Non-pigmented ciliary epithelial cell (primary cell): ENCODE measurements around the gene RASSF3.

ENCODE experiments used
- DNase-seq: peaks from one replicate; pipeline ENCODE4 v3.0.0-alpha.2; 2010; ENCODE audit warnings: low read depth

The RASSF3 gene

DNA sequence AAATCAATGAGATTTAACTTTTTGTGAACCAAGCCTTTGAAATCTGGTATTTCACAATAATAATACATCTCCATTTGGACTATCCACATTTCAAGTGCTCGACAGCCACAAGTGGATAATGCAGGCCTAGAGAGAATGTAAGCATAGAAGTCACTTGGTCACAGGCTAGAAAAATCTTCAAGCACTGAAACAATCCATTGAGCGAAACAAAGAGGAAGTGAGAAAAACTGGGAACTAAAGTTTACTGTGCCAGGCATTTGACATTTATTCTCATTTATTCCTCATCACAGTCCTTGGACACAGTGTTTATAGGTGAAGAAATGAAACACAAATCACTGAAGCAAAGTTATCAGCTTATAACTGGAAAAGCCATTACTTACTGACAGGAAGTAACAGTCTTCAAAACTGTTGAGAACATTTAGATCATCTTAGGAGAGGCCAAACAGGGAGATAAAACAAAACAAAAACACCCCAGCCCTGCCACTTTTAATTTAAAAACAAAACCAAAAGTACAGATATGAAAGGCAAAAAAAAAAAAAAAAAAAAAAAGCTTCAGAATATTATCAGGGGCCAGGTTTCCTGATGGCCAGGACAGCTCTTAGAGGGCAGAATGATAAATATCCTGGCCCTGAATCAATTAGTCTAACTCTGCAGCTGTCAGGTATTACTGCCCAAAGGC is 119.8 kb downstream of the RASSF3 start:
- no peak for DNase-seq

DNA sequence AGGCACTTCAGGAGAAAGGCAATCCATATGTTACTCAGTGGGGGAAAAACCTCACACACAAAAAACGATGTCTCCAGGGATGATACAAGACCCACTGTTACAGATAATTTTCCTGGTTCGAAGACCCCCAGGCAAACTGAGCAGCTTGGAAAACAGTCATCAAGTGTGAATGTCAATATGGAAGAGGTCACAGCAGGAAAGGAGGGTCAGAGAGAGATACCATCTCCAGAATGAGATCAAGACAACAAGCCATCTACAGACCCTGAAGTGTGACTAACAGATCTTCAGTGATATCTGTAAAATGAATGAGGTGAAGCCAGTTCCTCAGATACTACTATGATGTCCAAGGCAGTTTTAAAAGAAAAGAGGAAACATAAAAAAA is 120.3 kb downstream of the RASSF3 start:
- no peak for DNase-seq

DNA sequence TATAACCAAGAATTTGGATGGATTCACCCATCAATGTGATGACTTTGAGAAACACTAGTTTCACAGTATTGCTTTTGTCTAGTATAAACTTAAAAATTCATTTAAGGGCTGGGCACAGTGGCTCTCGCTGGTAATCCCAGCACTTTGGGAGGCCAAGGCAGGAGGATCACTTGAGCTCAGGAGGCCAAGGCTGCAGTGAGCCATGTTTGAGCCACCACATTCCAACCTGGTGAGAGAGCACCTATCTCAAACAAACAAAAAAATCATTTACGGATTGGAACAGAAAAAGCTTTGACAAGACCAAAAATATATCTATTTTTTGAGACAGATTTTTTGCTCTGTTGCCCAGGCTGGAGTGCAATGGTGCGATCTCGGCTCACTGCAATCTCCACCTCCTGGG is 121.4 kb downstream of the RASSF3 start:
- no peak for DNase-seq

DNA sequence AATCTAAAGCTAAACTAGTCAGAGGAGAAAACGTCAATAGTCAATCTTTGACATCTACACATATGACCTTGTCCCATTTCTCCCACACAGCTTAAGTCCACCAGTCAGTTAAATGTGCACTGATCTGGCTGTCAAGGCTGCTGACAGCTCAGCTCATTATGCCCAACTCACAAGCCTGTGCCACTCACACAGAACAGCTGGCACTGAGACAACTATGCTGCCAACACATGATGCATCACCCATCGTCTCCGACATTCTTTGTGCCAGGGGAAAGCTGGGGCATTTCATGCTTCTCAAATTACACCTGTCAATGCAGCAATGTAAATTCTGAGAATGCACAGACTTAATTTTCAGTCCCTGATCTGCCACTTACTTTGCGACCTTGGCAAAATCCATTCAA is 123.6 kb downstream of the RASSF3 start:
- no peak for DNase-seq

DNA sequence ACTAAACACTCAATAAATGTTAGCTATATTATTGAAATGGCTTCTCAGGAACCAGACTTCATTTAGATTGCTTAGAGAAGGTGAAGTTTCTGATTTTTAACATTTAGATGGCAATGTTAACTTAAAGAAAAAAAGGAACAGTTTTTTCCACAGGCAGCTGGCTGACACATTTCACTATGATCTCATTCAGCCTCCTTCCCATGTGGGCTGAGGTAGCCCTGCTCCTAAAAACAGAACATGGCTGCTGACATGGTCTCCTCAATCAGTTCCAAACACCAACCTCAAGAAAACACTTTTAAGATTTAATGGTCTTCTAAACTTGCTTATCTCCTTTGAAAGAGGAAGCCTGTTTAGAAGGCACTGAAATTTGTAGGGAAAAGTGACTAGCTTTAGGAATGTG is 125.1 kb downstream of the RASSF3 start:
- DNase-seq, result no peak

DNA sequence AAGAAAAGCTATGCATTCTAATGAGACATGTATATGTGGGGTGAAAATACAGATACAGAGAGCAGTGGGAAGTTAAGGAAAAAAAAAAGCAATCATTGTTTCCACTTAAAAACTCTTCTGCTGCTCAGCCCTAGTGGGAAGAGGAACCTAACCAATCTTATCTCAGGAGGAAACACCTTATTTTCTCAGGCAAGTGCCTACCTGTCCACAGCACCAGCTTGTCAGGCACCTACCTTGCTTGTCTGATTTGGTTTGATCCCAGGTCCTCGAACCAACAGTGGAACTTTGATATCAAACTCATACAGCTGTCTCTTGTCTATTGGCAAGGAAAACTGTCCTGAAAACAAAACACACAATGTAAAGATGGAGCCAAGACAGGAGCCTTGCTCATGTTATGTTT is 126.5 kb downstream of the RASSF3 start:
- DNase-seq, result no peak

DNA sequence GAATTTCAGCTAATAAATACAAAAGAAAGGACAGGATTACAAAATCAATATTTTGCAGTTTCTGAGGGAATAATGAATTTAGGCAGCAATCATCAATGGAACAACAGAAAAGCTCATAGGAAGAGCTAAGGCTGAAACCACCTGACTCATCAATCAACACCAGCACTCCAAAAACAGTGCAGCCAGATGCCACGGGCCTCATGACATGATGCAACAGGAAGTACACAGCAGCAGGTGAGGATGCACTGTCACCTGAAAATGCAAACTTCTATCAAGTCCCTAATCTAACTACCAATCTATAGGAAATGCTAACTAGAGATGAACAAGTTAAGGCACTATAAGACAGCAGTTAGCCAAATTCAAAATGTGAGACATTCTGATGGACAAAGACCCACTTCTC is 127.2 kb downstream of the RASSF3 start:
- DNase-seq, result no peak

DNA sequence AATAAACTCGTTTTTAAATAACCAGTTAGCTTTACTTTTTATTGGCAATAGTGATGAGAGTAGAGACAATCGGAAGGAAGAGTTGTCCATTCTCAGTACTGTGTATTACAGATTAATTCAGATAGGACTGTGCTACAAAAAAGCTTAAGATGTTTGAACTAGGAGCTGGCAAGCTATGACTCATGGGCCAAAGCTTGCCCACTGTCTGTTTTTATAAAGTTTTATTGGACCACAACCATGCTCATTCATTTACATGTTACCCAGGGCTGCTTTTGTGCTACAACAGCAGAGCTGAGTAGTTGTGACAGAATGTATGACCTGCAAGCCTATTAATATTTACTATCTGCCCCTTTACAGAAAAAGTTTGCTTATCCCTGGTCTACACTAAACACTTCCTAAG is 129.5 kb downstream of the RASSF3 start:
- DNase-seq, result no peak

DNA sequence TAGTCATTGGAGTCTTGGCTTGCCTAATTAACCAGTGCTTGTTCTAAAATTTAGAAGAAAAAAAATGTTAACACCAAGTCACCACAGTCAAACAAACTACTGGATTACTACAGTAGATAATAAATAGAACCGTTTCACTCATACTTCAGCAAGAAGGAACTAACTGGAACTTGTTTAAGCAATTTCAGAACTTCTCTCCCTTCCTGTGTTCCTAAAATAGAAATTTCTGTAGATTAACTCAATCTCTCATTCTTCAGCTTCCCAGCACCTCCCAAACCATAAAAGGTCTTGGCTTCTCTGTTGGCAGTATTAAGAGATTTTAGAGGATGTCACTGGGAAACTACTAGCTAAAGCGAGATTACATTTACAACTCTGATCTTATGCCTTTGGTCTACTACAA is 130.4 kb downstream of the RASSF3 start:
- DNase-seq, result no peak

DNA sequence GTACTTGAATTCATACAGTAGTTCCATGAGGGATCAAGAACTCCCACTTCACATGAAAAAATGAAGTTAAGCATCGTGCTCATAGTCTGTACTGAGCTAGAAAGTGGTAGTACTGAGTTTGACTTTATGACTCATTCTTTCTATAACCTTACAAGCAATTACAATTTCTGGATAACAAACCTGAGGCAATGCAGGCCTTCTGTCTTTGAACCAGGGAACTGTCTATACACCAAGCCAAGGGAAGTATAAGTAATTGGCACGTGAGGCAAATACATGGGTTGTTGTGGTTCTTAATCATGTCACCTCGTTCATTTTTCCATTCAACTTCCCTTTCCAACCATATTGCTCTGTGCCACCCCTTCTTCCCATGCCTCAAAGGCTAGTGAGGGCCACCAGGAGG is 132.1 kb downstream of the RASSF3 start:
- no peak for DNase-seq

DNA sequence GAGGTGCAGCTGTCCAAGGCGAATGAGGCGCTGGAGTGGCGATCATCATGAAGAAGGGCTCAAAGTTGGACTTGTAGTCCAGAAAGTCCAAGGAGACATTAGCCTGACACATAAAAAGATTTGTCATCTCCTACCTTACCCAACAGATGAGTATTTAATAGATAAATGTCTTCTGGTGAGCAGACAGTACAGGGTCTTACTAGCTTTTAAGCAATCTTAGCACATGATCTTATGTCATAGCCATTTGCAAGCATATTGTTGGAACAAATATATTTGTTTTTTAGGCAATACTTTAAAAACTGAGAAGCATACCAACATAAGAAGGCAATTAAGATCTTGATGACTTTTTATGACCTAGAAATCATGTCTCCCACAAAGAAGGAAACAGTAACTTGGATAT is 132.9 kb downstream of the RASSF3 start:
- no peak for DNase-seq

DNA sequence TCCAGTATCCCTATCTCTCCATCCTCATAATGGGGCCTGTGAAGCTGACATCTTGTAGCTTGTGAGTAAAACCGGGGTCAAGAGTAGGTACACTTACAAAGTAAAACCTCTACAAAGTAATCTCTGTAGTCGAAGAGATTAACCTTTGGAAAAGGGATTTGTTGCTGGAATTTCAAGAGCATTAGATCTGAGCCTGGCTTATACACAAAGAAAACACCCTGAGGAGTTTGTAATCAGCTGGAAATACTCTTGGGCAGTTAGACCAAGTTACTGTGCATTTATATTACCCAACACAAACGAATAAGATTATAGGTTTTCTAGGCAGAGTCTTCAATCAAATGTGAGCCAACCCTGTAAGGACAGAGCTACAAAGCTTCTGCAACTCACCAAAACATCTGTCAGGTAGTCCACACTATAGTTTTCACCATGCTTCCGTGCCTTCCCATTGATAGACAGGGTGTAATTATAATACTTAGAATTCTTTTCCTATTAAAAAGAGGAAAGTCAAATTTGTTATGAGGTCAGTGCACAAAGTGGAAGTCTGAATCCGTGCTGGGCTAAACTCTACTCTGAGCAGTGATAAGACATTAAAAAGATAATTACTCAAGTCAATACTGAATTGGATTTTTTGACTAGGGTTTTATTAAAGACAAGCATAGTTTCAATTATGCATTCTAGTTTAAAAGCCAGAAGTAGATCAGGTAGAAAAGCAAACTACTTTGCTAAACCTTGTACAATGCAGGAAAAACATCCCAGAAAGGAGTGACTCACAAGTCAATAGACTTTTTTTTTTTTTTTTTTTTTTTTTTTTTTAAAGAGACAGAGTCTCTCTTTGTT is 134.3 kb downstream of the RASSF3 start:
- DNase-seq, result no peak

DNA sequence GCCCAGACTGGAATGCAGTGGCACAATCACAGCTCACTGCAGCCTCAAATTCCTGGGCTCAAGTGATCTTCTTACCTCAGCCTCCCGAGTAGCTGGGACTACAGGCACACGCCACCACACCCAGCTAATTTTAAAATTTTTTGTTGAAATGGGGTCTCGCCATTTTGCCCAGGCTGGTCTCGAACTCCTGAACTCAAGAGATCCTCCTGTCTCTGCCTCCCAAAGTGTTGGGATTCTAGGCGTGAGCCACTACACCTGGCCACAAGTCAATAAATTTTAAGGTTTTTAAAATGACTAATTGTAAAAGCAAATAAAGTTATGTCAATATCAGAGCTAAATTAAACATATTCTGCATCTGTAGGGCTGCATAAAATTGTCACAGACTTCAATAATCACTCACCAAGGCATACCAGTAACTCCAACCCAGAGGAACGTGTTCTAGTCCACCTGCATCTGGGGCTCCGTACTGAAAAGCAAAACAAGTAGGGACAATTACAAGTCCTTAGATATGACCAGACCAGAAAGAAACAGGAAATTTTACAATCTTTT is 135.0 kb downstream of the RASSF3 start:
- no peak for DNase-seq

DNA sequence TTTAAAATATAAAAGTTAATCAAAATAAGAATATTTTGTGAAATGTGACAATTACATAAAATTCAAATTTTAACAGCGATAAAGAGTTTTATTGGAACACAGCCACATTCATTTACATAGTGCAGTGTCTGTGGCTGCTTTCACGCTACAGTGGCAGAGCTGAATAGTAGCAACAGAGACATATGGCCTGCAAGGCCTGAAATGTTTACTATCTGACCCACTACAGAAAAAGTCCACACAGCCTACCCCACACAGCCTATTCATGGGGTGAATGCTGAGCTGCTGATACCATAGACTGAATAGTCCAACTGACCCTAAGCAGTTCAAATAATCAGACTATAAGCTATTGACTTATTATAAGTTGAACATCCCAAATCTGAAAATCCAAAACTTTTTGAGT is 135.7 kb downstream of the RASSF3 start:
- no peak for DNase-seq

DNA sequence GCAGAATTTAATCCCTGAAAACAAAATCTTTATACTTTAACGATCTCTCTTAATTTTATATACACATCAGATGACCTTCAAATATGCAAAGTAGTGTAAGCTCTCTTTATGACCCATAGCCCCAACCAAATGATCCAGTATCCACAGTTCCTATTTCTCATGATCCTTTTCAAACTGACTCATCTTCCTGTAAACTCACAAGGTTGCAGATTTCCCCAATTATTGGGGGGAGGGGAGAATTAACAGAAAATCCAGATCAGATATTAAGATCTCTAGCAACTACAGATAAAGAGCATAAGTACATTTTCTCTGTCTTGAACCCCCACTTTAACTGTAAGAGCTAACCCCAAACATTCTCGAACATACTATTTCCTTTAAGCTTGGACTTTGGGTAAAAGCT is 136.4 kb downstream of the RASSF3 start:
- no peak for DNase-seq
